NCI-H2196 (cell line): ENCODE measurements around the gene EDARADD.
"Not testable (repeated sequence)": the region's sequence is repeated elsewhere in the genome, so short reads cannot be mapped to it uniquely, and the experiment has no call there.

Experiments
- DNase-seq: peaks from one replicate; lab custom pipeline; 2025; ENCODE audit not compliant: unreplicated experiment; lab: John Stamatoyannopoulos, UW

Gene EDARADD

GRCh38 chr1:236429715-236430274 lies 35.7 kb downstream of the EDARADD start:
- no peak for DNase-seq

- DNase-seq, result no peak
Measured at GRCh38 chr1:236433819-236434315, 39.8 kb downstream of the EDARADD start.

- DNase-seq, result no peak
Measured at GRCh38 chr1:236438614-236439013, 44.5 kb downstream of the EDARADD start.

DNA sequence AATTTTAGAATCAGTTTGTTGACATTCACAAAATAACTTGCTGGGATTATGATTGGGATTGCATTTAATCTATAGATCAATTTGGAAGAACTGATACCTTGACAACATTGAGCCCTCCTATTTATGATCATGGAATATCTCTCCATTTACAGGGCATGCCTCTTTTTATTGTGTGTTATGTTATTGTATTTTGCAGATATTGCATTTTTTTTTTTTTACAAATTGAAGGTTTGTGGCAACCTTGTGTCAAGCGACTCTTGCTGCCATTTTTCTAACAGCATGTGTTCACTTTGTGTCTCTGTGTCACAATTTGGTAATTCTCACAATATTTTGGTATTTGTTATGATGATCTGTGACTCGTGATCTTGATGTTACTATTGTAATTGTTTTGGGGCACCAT lies 46.3 kb downstream of the EDARADD start:
- DNase-seq, result no peak

DNA sequence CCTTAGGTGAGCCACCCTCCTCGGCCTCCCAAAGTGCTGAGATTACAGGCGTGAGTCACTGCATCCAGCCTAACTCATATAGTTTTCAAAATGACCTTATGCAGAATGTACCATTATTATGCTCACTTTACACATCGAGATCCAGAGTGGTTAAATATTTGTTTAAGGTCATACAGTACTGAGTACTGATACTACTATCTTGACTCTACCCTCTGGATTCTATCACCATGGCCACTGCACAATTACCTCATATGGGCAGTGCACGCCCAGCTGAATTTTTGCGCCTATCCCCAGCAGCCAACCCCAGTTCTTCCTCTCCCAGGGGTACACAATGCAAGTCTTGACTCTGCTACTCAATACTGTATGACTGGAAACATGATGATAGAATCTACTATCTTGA lies 56.7 kb downstream of the EDARADD start:
- DNase-seq, result no peak

DNA sequence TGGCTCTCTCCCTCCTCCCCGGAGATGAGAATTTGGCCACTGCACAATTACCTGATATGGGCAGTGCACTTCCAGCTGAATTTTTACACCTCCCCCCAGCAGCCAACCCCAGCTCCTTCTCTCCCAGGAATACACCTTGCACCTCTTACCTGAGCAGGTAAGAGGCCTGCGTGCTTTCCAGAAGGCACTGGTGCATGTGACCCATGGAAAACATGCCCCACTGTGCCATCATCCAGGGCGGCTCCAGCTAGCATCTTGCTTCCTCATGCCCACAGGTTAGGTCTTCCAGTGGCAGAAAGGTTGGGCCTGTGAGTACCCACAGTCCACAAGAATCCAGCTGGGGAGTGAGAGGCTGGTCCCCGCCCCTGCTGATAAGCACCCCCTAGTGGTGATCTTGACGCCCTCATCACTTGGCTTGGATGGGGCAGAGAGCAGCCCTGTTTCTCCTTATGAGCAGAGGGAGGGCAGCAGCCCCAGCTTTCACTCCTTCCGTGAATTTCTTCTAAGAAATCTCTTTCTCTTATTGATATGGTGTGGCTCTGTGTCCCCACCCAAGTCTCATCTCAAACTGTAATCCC lies 57.8 kb downstream of the EDARADD start:
- DNase-seq, result peak; percentile 4

GRCh38 chr1:236455243-236455642 lies 61.2 kb downstream of the EDARADD start:
- DNase-seq, result no peak

- no peak for DNase-seq
Measured at GRCh38 chr1:236457775-236458174, 63.7 kb downstream of the EDARADD start.

DNA sequence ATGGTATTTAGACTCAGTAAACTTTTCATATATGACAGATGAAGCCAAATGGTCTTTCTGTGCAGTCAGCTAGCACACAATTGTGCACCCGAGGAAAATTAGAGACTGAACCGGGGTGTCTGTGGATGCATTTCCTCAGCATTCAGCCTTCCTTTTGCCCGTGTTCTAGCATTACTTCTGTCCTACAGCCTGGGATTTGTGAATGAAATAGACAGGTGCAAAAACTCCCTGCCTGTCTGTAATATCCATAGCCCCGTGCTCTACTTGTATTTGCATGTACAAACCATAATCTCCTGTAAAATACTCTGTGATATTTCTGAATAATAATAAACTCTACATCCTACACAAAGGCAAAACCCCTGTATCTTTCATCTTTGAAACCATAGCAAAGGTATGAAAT lies 64.9 kb downstream of the EDARADD start:
- no peak for DNase-seq

DNA sequence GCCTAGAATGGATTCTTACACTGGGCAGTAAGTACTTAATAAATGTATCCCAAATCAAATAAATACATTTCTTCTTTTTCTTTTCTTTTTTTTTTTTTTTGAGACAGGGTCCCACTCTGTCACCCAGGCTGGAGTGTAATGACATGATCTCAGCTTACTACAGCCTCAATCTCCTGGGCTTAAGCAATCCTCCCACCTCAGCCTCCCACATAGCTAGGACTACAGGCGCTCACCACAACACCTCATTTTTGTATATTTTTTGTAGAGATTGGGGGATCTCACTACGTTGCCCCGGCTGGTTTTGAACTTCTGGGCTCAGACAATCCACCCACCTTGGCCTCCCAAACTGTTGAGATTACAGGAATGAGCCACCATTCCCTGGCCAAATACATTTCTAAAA lies 66.0 kb downstream of the EDARADD start:
- DNase-seq, result no peak

- DNase-seq, result not testable (repeated sequence)
Measured at GRCh38 chr1:236464197-236464596, 70.1 kb downstream of the EDARADD start.

DNA sequence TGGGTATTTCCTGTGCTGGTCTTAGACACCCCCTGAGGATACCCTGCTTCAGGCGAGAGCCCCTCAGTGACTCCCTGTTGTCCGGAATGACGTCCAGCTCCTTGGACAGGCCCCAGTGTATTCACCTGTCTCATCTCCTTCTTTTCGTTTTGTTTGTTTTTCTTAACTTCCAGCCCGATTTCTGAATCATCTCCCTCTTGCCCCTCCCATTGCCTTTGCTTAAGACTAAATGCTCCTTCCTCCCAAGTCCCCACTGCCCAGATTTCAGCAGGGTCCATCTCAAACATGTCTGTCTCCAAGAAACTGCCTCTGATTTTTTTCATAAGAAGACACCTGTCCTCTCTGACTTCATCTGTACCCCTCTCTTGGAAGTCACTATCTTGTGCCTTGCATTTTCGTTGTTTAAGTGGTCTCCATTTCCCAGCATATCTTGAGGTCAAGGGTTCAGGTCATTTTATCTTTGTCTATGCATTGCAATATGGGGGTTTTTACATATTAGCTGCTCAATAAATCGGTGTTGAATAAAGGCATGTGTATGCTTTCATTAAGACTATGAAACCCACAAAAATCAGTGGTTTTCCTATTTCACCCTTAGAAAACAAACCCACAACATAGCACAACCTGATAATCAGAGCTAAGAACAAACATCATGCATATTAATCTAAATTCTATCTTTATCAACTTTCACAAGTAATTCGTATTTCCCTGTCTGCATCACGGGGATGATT lies 71.3 kb downstream of the EDARADD start:
- DNase-seq, result no peak

DNA sequence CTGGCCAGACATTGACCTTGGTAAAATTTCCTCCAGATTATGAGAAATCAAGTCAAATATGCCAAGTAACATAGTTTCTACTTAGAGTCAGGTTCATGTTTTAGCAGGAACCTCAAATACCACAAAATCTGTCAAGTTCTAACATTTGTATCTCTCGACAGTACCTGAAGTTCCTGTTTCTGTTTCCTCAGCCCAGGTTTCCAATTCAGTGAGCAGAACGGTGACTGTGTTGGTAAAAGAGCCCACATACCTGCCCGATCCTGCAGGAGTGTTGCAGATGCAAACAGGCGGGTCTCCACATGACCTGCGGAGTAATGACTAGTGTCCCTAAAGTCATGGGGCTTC lies 71.8 kb downstream of the EDARADD start:
- DNase-seq, result no peak

DNA sequence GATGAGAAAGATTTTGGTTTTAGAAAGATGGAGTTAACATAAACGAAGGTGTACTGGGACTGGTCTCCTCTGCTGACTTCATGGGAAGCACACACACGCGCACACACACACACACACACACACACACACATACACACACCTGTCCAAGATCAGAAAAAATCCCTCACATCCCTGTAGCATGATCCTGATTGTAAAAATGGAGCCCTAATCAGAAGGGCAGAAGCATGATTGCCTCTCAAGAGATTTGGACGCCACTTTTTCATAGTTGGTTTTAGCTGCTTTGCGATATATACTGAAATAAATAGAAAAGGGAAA lies 73.2 kb downstream of the EDARADD start:
- DNase-seq, result no peak

- DNase-seq, result no peak
Measured at GRCh38 chr1:236468625-236469024, 74.5 kb downstream of the EDARADD start.

- no peak for DNase-seq
Measured at GRCh38 chr1:236469466-236469865, 75.4 kb downstream of the EDARADD start.

GRCh38 chr1:236471096-236471495 lies 77.0 kb downstream of the EDARADD start:
- DNase-seq, result no peak

DNA sequence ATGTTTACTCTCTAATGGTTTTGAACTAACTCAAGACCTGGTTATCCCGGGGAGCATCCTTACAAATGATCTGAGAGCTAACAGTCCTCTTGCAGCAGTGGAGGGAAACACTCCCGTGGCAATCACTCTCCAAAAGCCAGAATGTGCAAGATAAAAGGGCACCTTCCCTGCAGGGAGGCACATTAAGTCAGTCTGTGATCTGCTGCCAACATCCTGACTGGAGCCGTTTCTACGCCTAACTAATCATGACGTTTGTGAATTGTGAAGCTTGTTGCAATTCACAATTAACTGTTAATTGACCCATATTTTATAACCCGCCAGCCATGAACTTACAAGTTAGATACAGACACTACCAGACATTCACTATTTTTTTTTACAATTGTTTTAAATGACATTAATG lies 77.6 kb downstream of the EDARADD start:
- DNase-seq, result no peak

- DNase-seq, result no peak
Measured at GRCh38 chr1:236472850-236473788, 79.0 kb downstream of the EDARADD start.

GRCh38 chr1:236476019-236476418 lies 81.9 kb downstream of the EDARADD start:
- no peak for DNase-seq

- DNase-seq, result no peak
Measured at GRCh38 chr1:236480758-236481436, 86.8 kb downstream of the EDARADD start.
